Natural killer cell (primary cell): ENCODE data around the gene ROCK1. TPM values are rescaled to one million over a fixed set of nuclear protein-coding genes. Genes with fewer than 3 reads are reported as not detected.

Experiments used
- ATAC-seq, 3 donors: fragments of 150-1000 bp in 2 of 3; fragments of 200-7000 bp in 1 of 3; cut with Tn5 transposase; 1 replicate in 1 of 3; 2 replicates in 2 of 3; pipeline ENCODE4 v1.10.0; 2021; ENCODE audit warnings: mild to moderate bottlenecking in 2 of 3, moderate library complexity in 2 of 3
- DNase-seq, 2 donors: peaks; one replicate each; pipeline versions ENCODE4 v3.0.0 to v3.0.0-alpha.2; 2013 to 2021; ENCODE audit warnings: mixed read lengths in 1 of 2
- H3K27ac ChIP-seq: one replicate; pipeline ENCODE4 v1.5.1; 2013; ENCODE audit warnings: mild to moderate bottlenecking, low read length
- H3K27me3 ChIP-seq: one replicate; pipeline ENCODE4 v1.6.1; 2013; ENCODE audit warnings: low read length; ENCODE audit not compliant: control insufficient read depth, insufficient read depth
- H3K36me3 ChIP-seq: one replicate; pipeline ENCODE4 v1.6.1; 2013; ENCODE audit warnings: low read length; ENCODE audit not compliant: control insufficient read depth, insufficient read depth
- H3K4me1 ChIP-seq: one replicate; pipeline ENCODE4 v1.6.1; 2013; ENCODE audit warnings: low read length; ENCODE audit not compliant: control insufficient read depth, insufficient read depth
- H3K4me3 ChIP-seq: one replicate; pipeline ENCODE4 v1.5.1; 2013; ENCODE audit warnings: low read length
- H3K9me3 ChIP-seq: one replicate; pipeline ENCODE4 v1.6.1; 2013; ENCODE audit warnings: low read length; ENCODE audit not compliant: control insufficient read depth, insufficient read depth
- H3K27ac Mint-ChIP-seq, 2 donors: one replicate each; pipeline ENCODE4 v1.8.0; 2022; ENCODE audit warnings: mild to moderate bottlenecking in 2 of 2, mixed read lengths in 2 of 2, moderate library complexity in 1 of 2
- H3K27me3 Mint-ChIP-seq, 2 donors: one replicate each; pipeline ENCODE4 v1.8.0; 2022; ENCODE audit warnings: low read depth in 2 of 2, mixed read lengths in 2 of 2
- H3K36me3 Mint-ChIP-seq: one replicate; pipeline ENCODE4 v1.8.0; 2022; ENCODE audit warnings: mixed read lengths
- H3K4me1 Mint-ChIP-seq, 2 donors: one replicate each; pipeline ENCODE4 v1.8.0; 2022; ENCODE audit warnings: mixed read lengths in 2 of 2
- H3K4me3 Mint-ChIP-seq: one replicate; pipeline ENCODE4 v1.8.0; 2022; ENCODE audit warnings: mild to moderate bottlenecking, moderate library complexity, mixed read lengths
- H3K9me3 Mint-ChIP-seq, 2 donors: one replicate each; pipeline ENCODE4 v1.8.0; 2022; ENCODE audit warnings: mixed read lengths in 2 of 2
- CTCF ChIP-seq: fragments of 200-600 bp; IDR thresholded peaks from one replicate; pipeline ENCODE4 v1.8.0; 2022; ENCODE audit warnings: antibody characterized with exemption
- WGBS: methylation state at CpG from one replicate; pipeline ENCODE4 v1.1.7; 2013; ENCODE audit warnings: missing lambda C conversion rate; ENCODE audit not compliant: insufficient coverage; 5-methylcytosine and 5-hydroxymethylcytosine counted together
- intact Hi-C: fragments of 100-400 bp; cut with micrococcal nuclease; formaldehyde crosslinking; loops from one replicate; pipeline ENCODE4 v1.14.2; 2022
- total RNA-seq, 4 donors: library from RNA; stranded (reverse); fragments of 120-200 nt in 1 of 4; gene quantifications; one replicate each; pipeline versions ENCODE4 v1.2.3 to v1.2.4, GENCODE V29; 2013 to 2022

ROCK1 gene
- 100 to 1,000 TPM; 139 to 152 (median 149) TPM for total RNA-seq
- total RNA-seq (2013) = 128 TPM

GRCh38 chr18:21111346-21112139 lies at the start of gene ROCK1:
Gene ROCK1, minus strand, starts transcription at chr18:21111813. Its CDS starts 903 bp downstream, at chr18:21110910.
- no peak for TF ChIP-seq CTCF
- Histone ChIP-seq H3K4me1 (peaks cover 7% of the 10 kb centered on the region), H3K9me3 (no peaks in the 10 kb centered on the region), H3K36me3 (no peaks in the 10 kb centered on the region), H3K4me3 (peak within 1 kb of the TSS; percentile 92), H3K27ac (peak within 1 kb of the TSS; percentile 95), H3K27me3 (no peaks in the 10 kb centered on the region)
- intact Hi-C loops = loop anchor here (5.0 kb wide), 1 partner anchor 64 kb away; no protein-coding TSS in a partner anchor
- peak within 1 kb of the TSS; percentile 93 for H3K27ac Mint-ChIP-seq
- H3K4me3 Mint-ChIP-seq = no peak within 1 kb of the TSS
- WGBS = under 1% methylated on average over 80 of the region's 80 CpGs
- peaks cover 11 to 16% of the 10 kb centered on the region in 2 donors for H3K4me1 Mint-ChIP-seq
- H3K9me3 Mint-ChIP-seq = no peaks in the 10 kb centered on the region
- DNase-seq = peak; percentile 96 to 98
- H3K27me3 Mint-ChIP-seq = no peaks in the 10 kb centered on the region
- H3K36me3 Mint-ChIP-seq = no peaks in the 10 kb centered on the region
- ATAC-seq = peak; percentile 82 to 96 (median 85)

GRCh38 chr18:21155443-21155842 lies 43.8 kb upstream of the ROCK1 start:
- H3K27ac Mint-ChIP-seq = no peak overlapping the region
- H3K9me3 Mint-ChIP-seq = peaks cover 1 to 4% of the 10 kb centered on the region in 2 donors
- peaks cover 0 to 9% of the 10 kb centered on the region in 2 donors for H3K27me3 Mint-ChIP-seq
- no peak overlapping the region for H3K4me3 Mint-ChIP-seq
- no peak for TF ChIP-seq CTCF
- peaks cover 13% of the 10 kb centered on the region for H3K36me3 Mint-ChIP-seq
- intact Hi-C loops = no loop called here
- Histone ChIP-seq H3K4me1 (no peaks in the 10 kb centered on the region), H3K36me3 (no peaks in the 10 kb centered on the region), H3K27ac (no peak overlapping the region), H3K9me3 (peaks cover 14% of the 10 kb centered on the region), H3K4me3 (no peak overlapping the region), H3K27me3 (no peaks in the 10 kb centered on the region)
- ATAC-seq (no peak), DNase-seq (no peak)
- no peaks in the 10 kb centered on the region for H3K4me1 Mint-ChIP-seq
- no CpG with 5 or more reads among the region's 1 CpG for WGBS

- ATAC-seq = no peak
- Histone ChIP-seq H3K36me3 (no peaks in the 10 kb centered on the region), H3K27me3 (peaks cover 2% of the 10 kb centered on the region), H3K27ac (no peak overlapping the region), H3K9me3 (no peaks in the 10 kb centered on the region), H3K4me3 (no peak overlapping the region), H3K4me1 (no peaks in the 10 kb centered on the region)
- no peaks in the 10 kb centered on the region for H3K4me1 Mint-ChIP-seq
- H3K36me3 Mint-ChIP-seq = no peaks in the 10 kb centered on the region
- no peak overlapping the region for H3K4me3 Mint-ChIP-seq
- peaks cover 3 to 8% of the 10 kb centered on the region in 2 donors for H3K27me3 Mint-ChIP-seq
- no peak overlapping the region for H3K27ac Mint-ChIP-seq
- TF ChIP-seq CTCF = no peak
- intact Hi-C loops = no loop called here
- no peak for DNase-seq
- H3K9me3 Mint-ChIP-seq = peaks cover 0 to 2% of the 10 kb centered on the region in 2 donors
Measured at GRCh38 chr18:21146016-21146415, 34.4 kb upstream of the ROCK1 start.

- H3K27me3 Mint-ChIP-seq = peaks cover 3 to 11% of the 10 kb centered on the region in 2 donors
- H3K36me3 Mint-ChIP-seq = no peaks in the 10 kb centered on the region
- DNase-seq (no peak), ATAC-seq (no peak)
- H3K4me3 Mint-ChIP-seq = no peak overlapping the region
- Histone ChIP-seq H3K36me3 (no peaks in the 10 kb centered on the region), H3K4me1 (no peaks in the 10 kb centered on the region), H3K9me3 (no peaks in the 10 kb centered on the region), H3K4me3 (no peak overlapping the region), H3K27me3 (peaks cover 2% of the 10 kb centered on the region), H3K27ac (no peak overlapping the region)
- WGBS = 100% methylated on average over 1 of the region's 1 CpG
- no peak for TF ChIP-seq CTCF
- H3K27ac Mint-ChIP-seq = no peak overlapping the region
- no peaks in the 10 kb centered on the region for H3K4me1 Mint-ChIP-seq
- intact Hi-C loops = no loop called here
- no peaks in the 10 kb centered on the region for H3K9me3 Mint-ChIP-seq
Measured at GRCh38 chr18:21145371-21145770, 33.8 kb upstream of the ROCK1 start.
